HG02610 (cell line): Measurements from ENCODE around the gene OSGIN1.
"Not testable (repeated sequence)": the region's sequence is repeated elsewhere in the genome, so short reads cannot be mapped to it uniquely, and the experiment has no call there.

Source experiments
- ATAC-seq: cut with Tn5 transposase; IDR thresholded peaks from one replicate; pipeline ENCODE4 v1.9.1; 2021; ENCODE audit warnings: mild to moderate bottlenecking, moderate library complexity; ENCODE audit not compliant: unreplicated experiment

OSGIN1 gene

DNA sequence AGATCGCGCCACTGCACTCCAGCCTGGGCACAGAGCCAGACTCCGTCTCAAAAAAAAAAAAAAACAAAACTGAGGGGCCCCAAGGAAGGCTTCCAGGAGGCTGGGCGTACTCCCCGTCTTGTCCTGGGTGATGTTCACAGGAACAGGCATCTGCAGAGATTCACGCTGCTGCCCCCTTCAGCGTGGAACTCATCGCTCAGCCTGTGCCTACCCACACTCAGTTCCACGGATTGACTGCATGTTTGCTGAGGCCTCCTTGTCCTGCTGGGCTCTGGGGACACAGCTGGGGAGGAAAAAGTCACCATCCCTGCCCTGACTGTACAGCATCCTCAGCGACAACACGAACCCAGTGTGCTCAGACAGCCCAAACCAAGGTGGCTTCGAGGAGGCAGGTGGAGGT, 12.9 kb upstream of the OSGIN1 start:
- no peak for ATAC-seq

- no peak for ATAC-seq
Measured at GRCh38 chr16:83940630-83941378, 12.2 kb upstream of the OSGIN1 start.

DNA sequence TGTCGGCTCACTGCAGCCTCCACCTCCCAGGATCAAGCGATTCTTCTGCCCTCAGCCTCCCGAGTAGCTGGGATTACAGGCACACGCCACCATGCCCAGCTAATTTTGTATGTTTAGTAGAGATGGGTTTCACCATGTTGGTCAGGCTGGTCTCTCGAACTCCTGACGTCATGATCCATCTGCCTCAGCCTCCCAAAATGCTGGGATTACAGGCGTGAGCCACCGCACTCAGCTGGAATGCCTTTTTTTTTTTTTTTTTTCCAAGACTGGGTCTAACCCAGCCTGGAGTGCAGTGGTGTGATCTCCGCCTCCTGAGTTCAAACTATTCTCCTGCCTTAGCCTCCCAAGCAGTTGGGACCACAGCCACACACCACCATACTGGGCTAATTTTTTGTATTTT, 11.5 kb upstream of the OSGIN1 start:
- ATAC-seq, result not testable (repeated sequence)

DNA sequence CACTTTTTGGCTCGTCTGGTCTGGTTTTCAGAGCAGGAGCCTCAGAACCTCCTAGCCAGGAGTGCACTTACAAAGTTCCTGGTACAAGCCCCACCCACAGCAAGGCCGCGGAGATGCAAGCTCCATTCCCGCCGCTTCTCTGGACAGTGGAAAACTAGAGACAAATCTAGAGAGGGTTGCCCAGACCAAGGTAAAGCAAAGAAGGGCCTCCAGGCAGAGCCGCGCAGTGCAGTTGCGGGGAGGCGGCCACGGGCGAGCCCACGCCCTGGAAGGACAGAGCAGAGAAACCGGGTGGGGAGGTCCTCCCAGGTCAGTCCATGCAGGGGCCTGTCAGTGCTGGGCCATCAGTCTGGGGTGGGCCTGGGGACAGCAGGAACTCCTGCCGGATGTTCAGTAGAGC, 11.0 kb upstream of the OSGIN1 start:
- no peak for ATAC-seq

- ATAC-seq, result no peak
Measured at GRCh38 chr16:83942815-83943515, 10.1 kb upstream of the OSGIN1 start.

DNA sequence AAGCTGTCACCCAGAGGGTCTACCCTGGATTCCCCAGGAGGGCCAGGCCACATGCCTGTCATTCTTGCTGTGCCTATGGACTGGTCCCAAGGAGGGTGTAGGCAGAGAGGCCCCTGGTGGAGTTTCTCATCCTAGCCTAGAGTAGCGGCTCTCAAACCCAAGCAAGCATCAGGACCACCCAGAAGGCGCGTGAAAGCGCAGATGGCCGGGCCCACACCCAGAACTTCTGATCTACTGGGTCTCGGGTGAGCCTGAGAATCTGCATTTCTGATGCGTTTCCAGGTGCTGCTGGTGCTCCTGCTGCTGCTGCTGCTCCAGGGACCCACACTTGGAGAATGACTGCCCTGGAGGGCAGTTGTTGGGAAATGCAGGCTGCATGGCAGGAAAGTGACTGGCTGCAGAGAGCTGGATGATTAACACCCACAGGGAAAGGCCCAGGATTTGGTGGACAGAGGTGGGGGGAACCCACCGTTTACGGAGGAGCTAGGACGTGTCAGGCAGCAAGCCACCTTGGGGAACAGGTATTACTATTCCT, 9.5 kb upstream of the OSGIN1 start:
- ATAC-seq, result no peak

- ATAC-seq, result no peak
Measured at GRCh38 chr16:83945587-83945986, 7.5 kb upstream of the OSGIN1 start.

DNA sequence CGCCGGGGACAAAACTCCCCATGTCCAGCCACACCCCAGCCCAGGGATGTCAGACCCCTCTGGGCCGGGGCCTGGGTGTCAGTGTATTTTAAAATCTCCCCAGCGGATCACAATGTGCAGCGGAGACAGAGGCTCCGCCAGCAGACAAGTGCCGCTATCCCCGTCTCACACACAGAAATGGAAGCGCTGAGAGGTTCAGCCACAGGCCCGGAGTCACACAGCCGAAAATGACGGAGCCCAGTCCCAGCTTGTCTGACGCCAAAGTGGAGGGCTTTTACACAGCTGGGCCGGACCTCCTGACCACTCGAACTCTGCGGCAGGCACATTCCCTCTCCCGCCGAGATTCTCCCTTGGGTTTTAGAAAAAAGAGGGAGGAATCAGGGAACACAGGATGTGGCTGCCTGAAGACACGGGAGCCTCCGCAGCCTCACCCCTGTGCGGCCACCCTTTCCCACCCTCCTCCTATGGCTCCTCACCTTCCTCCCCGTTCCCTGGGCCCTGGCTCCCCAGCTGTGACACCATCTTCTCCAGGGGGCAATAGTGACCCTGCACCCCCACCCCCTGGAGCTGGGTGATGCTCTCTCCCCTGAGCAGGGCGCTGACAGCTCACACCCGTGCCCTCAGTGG, 6.8 kb upstream of the OSGIN1 start:
- ATAC-seq, result no peak

- ATAC-seq, result no peak
Measured at GRCh38 chr16:83946781-83947566, 6.1 kb upstream of the OSGIN1 start.

- ATAC-seq, result no peak
Measured at GRCh38 chr16:83947642-83948234, 5.3 kb upstream of the OSGIN1 start.

- no peak for ATAC-seq
Measured at GRCh38 chr16:83948914-83949723, 3.9 kb upstream of the OSGIN1 start.

DNA sequence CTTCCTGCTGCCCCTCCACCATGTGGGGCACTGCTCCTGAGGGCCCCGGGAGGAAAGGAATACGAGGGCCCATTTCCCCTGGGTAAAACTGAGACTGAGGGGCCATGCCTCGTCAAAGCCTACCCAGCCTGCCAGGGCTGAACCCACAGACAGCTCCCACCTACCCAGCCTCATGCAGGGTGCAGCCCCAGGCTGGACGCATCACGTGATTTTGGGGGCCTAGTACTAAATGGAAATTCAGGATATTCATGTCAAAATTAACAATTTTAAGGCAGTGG, 3.4 kb upstream of the OSGIN1 start:
- ATAC-seq, result no peak

DNA sequence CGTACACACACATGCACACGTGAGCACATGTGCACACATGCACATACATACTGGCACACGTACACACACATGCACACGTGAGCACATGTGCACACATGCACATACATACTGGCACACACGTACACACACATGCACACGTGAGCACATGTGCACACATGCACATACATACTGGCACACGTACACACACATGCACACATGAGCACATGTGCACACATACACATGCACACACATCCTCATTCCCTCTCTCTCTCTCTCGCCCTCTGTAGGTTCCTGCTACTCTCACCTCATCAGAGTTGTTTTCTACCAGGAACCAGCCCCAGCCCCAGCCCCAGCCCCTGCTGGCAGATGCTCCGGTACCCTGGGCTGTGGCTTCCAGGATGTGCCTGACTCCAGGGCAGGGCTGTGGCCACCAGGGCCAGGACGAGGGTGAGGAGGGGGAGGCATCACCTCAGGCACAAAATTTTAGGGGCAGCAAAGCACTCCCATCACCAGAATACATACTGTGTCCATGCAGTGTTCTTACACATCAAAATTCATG, 2.1 kb upstream of the OSGIN1 start:
- not testable (repeated sequence) for ATAC-seq

GRCh38 chr16:83951544-83951943, 1.5 kb upstream of the OSGIN1 start:
- ATAC-seq, result no peak

GRCh38 chr16:83952587-83952939, 477 bp upstream of the OSGIN1 start:
- ATAC-seq, result peak; percentile 12

DNA sequence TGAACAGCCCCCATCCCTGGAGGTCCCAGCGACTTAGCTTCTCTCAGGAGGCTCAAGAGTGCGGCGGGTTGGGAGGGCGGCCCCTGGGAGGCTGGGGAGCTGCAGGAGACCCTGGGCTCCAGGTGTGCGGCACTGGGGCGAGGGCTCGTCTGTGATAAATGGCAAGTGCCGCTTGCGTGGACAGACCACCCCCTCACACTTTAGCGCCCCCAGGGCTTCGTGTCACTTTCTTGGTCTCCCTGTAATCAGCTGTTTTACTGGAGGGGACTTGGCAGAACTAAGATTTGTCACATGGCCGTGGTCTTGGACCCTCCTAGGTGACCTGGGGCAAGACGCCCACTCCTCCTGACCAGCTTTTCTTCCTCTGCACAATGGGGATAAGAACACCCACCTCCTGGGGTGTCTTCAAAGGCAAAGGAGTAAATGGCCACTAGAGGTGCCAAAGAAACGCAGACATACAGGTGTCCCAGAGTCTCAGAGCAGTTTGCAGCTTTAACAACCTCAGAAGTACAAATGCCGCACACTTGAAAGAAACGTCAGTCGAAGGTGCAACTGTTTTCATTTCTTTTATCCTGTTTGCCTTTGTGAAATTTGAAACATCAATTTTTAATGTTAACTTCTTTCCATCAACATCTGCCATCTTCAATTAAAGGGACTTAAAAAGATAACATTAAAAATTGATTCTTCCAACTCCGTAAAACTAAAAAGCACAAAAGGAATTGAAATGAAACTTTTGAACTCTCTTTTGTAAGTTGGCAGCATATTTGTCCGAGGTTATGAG, 946 bp downstream of the OSGIN1 start:
- ATAC-seq, result no peak

DNA sequence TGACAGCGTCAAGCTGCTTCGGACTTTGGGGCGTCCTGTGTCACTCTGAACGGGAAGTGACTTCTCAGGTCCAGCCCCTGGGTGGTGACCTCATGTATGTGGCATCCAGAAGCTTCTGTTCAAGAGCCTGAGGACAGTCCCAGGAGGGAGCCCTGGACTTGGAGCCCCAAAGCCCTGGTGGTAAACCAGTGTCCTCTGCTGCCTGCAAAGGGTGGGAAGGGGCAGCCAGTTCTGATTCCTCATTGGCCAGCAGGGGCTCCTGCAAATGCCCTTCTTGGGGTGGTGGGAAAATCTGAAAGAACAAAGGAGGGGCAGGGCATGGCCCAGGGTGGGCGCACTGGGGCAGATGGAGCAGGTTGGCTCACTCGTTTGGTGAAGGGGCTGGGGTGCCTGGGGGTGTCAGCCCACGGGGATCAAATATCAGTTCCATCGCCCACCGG, 1.6 kb downstream of the OSGIN1 start:
- ATAC-seq, result no peak

- no peak for ATAC-seq
Measured at GRCh38 chr16:83955218-83956130, 2.4 kb downstream of the OSGIN1 start.
